ENCODE results near the gene ZNF618.

Gene ZNF618

GRCh38 chr9:114025196-114025753 is 149.2 kb downstream of the ZNF618 start:
- ChIA-PET CTCF (interaction anchor here (0.8 kb wide), 1 partner anchor 28 kb away, joined by 3 read pairs; no protein-coding TSS in a partner anchor), POLR2A (no interaction called here)
- H3K36me3 ChIP-seq (ENCODE audit: control insufficient read depth in 4 of 4, insufficient read depth in 4 of 4, low read length in 3 of 4): peaks cover 11 to 61% (median 18%) of the 10 kb centered on the region in 4 experiments
- WGBS (ENCODE audit: insufficient coverage): 100% methylated on average over 3 of the region's 3 CpGs
- H3K27me3 ChIP-seq (replicated peaks in 2 of 5; ENCODE audit: control insufficient read depth in 4 of 5, insufficient read depth in 5 of 5, low read length in 4 of 5): no peaks in the 10 kb centered on the region
- H3K4me1 ChIP-seq (ENCODE audit: control extremely low read depth in 1 of 4, control insufficient read depth in 4 of 4, insufficient read depth in 4 of 4, low read length in 3 of 4): peaks cover 0 to 6% (median under 1%) of the 10 kb centered on the region in 4 experiments
- no peak for DNase-seq
- H3K9me3 ChIP-seq (ENCODE audit: control extremely low read depth in 1 of 5, control insufficient read depth in 4 of 5, insufficient read depth in 2 of 5, low read depth in 1 of 5, low read length in 4 of 5): peaks cover 3 to 34% (median 10%) of the 10 kb centered on the region in 5 experiments
- no peak overlapping the region for H3K27ac ChIP-seq (ENCODE audit: insufficient read depth in 1 of 2, low read depth in 1 of 2, low read length in 2 of 2, poor library complexity in 1 of 2, severe bottlenecking in 2 of 2)
- H3K4me3 ChIP-seq (ENCODE audit: control insufficient read depth in 1 of 7, extremely low read depth in 1 of 7, insufficient read depth in 4 of 7, low read depth in 2 of 7, low read length in 6 of 7): no peak overlapping the region

DNA sequence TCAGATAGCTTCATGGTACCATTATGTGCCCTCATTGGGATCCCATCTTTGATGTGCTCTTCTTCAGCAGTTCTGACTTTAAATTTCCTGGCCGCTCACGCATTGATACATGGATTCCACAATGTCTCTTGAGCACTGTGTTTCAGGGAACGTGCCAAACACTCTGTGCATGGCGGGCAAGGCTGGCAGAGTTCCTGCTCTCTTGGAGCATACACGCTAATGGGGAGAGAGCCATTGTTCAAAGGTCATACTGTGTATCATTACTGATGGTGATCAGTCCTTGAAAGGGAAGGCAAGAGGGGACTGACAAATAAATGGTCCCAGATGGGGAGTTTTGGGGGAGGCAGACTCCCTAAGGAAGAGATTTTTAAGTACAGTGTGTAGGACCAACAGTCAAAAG is 149.7 kb downstream of the ZNF618 start:
- POLR2A ChIA-PET: no interaction called here
- no peak overlapping the region for H3K4me3 ChIP-seq (ENCODE audit: control insufficient read depth in 1 of 7, extremely low read depth in 1 of 7, insufficient read depth in 4 of 7, low read depth in 2 of 7, low read length in 6 of 7)
- peaks cover 11 to 58% (median 22%) of the 10 kb centered on the region in 4 experiments for H3K36me3 ChIP-seq (ENCODE audit: control insufficient read depth in 4 of 4, insufficient read depth in 4 of 4, low read length in 3 of 4)
- WGBS (ENCODE audit: insufficient coverage): 100% methylated on average over 5 of the region's 5 CpGs
- no peak overlapping the region for H3K27ac ChIP-seq (ENCODE audit: insufficient read depth in 1 of 2, low read depth in 1 of 2, low read length in 2 of 2, poor library complexity in 1 of 2, severe bottlenecking in 2 of 2)
- peaks cover 0 to 6% (median under 1%) of the 10 kb centered on the region in 4 experiments for H3K4me1 ChIP-seq (ENCODE audit: control extremely low read depth in 1 of 4, control insufficient read depth in 4 of 4, insufficient read depth in 4 of 4, low read length in 3 of 4)
- no peaks in the 10 kb centered on the region for H3K27me3 ChIP-seq (replicated peaks in 2 of 5; ENCODE audit: control insufficient read depth in 4 of 5, insufficient read depth in 5 of 5, low read length in 4 of 5)
- DNase-seq: no peak
- H3K9me3 ChIP-seq (ENCODE audit: control extremely low read depth in 1 of 5, control insufficient read depth in 4 of 5, insufficient read depth in 2 of 5, low read depth in 1 of 5, low read length in 4 of 5): peaks cover 3 to 32% (median 10%) of the 10 kb centered on the region in 5 experiments
- CTCF ChIA-PET: interaction anchor here (0.8 kb wide), 1 partner anchor 28 kb away, joined by 3 read pairs; no protein-coding TSS in a partner anchor

GRCh38 chr9:114026335-114026734 is 150.2 kb downstream of the ZNF618 start:
- no peak for DNase-seq
- H3K36me3 ChIP-seq (ENCODE audit: control insufficient read depth in 4 of 4, insufficient read depth in 4 of 4, low read length in 3 of 4): peaks cover 11 to 58% (median 23%) of the 10 kb centered on the region in 4 experiments
- CTCF ChIA-PET: no interaction called here
- H3K27me3 ChIP-seq (replicated peaks in 2 of 5; ENCODE audit: control insufficient read depth in 4 of 5, insufficient read depth in 5 of 5, low read length in 4 of 5): no peaks in the 10 kb centered on the region
- H3K27ac ChIP-seq (ENCODE audit: insufficient read depth in 1 of 2, low read depth in 1 of 2, low read length in 2 of 2, poor library complexity in 1 of 2, severe bottlenecking in 2 of 2): no peak overlapping the region
- POLR2A ChIA-PET: no interaction called here
- peaks cover 3 to 29% (median 10%) of the 10 kb centered on the region in 5 experiments for H3K9me3 ChIP-seq (ENCODE audit: control extremely low read depth in 1 of 5, control insufficient read depth in 4 of 5, insufficient read depth in 2 of 5, low read depth in 1 of 5, low read length in 4 of 5)
- WGBS (ENCODE audit: insufficient coverage): 96% methylated on average over 3 of the region's 4 CpGs
- no peak overlapping the region for H3K4me3 ChIP-seq (ENCODE audit: control insufficient read depth in 1 of 7, extremely low read depth in 1 of 7, insufficient read depth in 4 of 7, low read depth in 2 of 7, low read length in 6 of 7)
- peaks cover 0 to 6% (median under 1%) of the 10 kb centered on the region in 4 experiments for H3K4me1 ChIP-seq (ENCODE audit: control extremely low read depth in 1 of 4, control insufficient read depth in 4 of 4, insufficient read depth in 4 of 4, low read length in 3 of 4)

GRCh38 chr9:114027159-114027862 is 151.2 kb downstream of the ZNF618 start:
- WGBS (ENCODE audit: insufficient coverage): 98% methylated on average over 12 of the region's 13 CpGs
- peaks cover 8 to 57% (median 23%) of the 10 kb centered on the region in 4 experiments for H3K36me3 ChIP-seq (ENCODE audit: control insufficient read depth in 4 of 4, insufficient read depth in 4 of 4, low read length in 3 of 4)
- no peaks in the 10 kb centered on the region for H3K27me3 ChIP-seq (replicated peaks in 2 of 5; ENCODE audit: control insufficient read depth in 4 of 5, insufficient read depth in 5 of 5, low read length in 4 of 5)
- ChIA-PET CTCF (interaction anchor here (0.6 kb wide), 1 partner anchor 344 kb away, joined by 3 read pairs; no protein-coding TSS in a partner anchor), POLR2A (no interaction called here)
- H3K27ac ChIP-seq (ENCODE audit: insufficient read depth in 1 of 2, low read depth in 1 of 2, low read length in 2 of 2, poor library complexity in 1 of 2, severe bottlenecking in 2 of 2): no peak overlapping the region
- H3K4me3 ChIP-seq (ENCODE audit: control insufficient read depth in 1 of 7, extremely low read depth in 1 of 7, insufficient read depth in 4 of 7, low read depth in 2 of 7, low read length in 6 of 7): no peak overlapping the region
- no peak for DNase-seq
- H3K9me3 ChIP-seq (ENCODE audit: control extremely low read depth in 1 of 5, control insufficient read depth in 4 of 5, insufficient read depth in 2 of 5, low read depth in 1 of 5, low read length in 4 of 5): peaks cover 1 to 20% (median 7%) of the 10 kb centered on the region in 5 experiments
- peaks cover 0 to 6% (median under 1%) of the 10 kb centered on the region in 4 experiments for H3K4me1 ChIP-seq (ENCODE audit: control extremely low read depth in 1 of 4, control insufficient read depth in 4 of 4, insufficient read depth in 4 of 4, low read length in 3 of 4)

GRCh38 chr9:114027863-114028465 is 151.9 kb downstream of the ZNF618 start:
- no peaks in the 10 kb centered on the region for H3K27me3 ChIP-seq (replicated peaks in 2 of 5; ENCODE audit: control insufficient read depth in 4 of 5, insufficient read depth in 5 of 5, low read length in 4 of 5)
- H3K9me3 ChIP-seq (ENCODE audit: control extremely low read depth in 1 of 5, control insufficient read depth in 4 of 5, insufficient read depth in 2 of 5, low read depth in 1 of 5, low read length in 4 of 5): peaks cover 0 to 13% (median 2%) of the 10 kb centered on the region in 5 experiments
- CTCF ChIA-PET: interaction anchor here (0.7 kb wide), 1 partner anchor 10 kb away, joined by 3 read pairs; no protein-coding TSS in a partner anchor
- no peak for DNase-seq
- WGBS (ENCODE audit: insufficient coverage): 96% methylated on average over 4 of the region's 4 CpGs
- H3K4me1 ChIP-seq (ENCODE audit: control extremely low read depth in 1 of 4, control insufficient read depth in 4 of 4, insufficient read depth in 4 of 4, low read length in 3 of 4): peaks cover 0 to 6% (median under 1%) of the 10 kb centered on the region in 4 experiments
- H3K36me3 ChIP-seq (ENCODE audit: control insufficient read depth in 4 of 4, insufficient read depth in 4 of 4, low read length in 3 of 4): peaks cover 8 to 57% (median 27%) of the 10 kb centered on the region in 4 experiments
- no peak overlapping the region for H3K27ac ChIP-seq (ENCODE audit: insufficient read depth in 1 of 2, low read depth in 1 of 2, low read length in 2 of 2, poor library complexity in 1 of 2, severe bottlenecking in 2 of 2)
- POLR2A ChIA-PET: no interaction called here
- H3K4me3 ChIP-seq (ENCODE audit: control insufficient read depth in 1 of 7, extremely low read depth in 1 of 7, insufficient read depth in 4 of 7, low read depth in 2 of 7, low read length in 6 of 7): no peak overlapping the region

- no peak overlapping the region for H3K4me3 ChIP-seq (ENCODE audit: control insufficient read depth in 1 of 7, extremely low read depth in 1 of 7, insufficient read depth in 4 of 7, low read depth in 2 of 7, low read length in 6 of 7)
- no peaks in the 10 kb centered on the region for H3K27me3 ChIP-seq (replicated peaks in 2 of 5; ENCODE audit: control insufficient read depth in 4 of 5, insufficient read depth in 5 of 5, low read length in 4 of 5)
- H3K4me1 ChIP-seq (ENCODE audit: control extremely low read depth in 1 of 4, control insufficient read depth in 4 of 4, insufficient read depth in 4 of 4, low read length in 3 of 4): peaks cover 0 to 6% (median under 1%) of the 10 kb centered on the region in 4 experiments
- CTCF ChIA-PET: no interaction called here
- 96% methylated on average over 22 of the region's 22 CpGs for WGBS (ENCODE audit: insufficient coverage)
- H3K9me3 ChIP-seq (ENCODE audit: control extremely low read depth in 1 of 5, control insufficient read depth in 4 of 5, insufficient read depth in 2 of 5, low read depth in 1 of 5, low read length in 4 of 5): peaks cover 0 to 8% (median 2%) of the 10 kb centered on the region in 5 experiments
- H3K27ac ChIP-seq (ENCODE audit: insufficient read depth in 1 of 2, low read depth in 1 of 2, low read length in 2 of 2, poor library complexity in 1 of 2, severe bottlenecking in 2 of 2): no peak overlapping the region
- no peak for DNase-seq
- H3K36me3 ChIP-seq (ENCODE audit: control insufficient read depth in 4 of 4, insufficient read depth in 4 of 4, low read length in 3 of 4): peaks cover 8 to 57% (median 28%) of the 10 kb centered on the region in 4 experiments
- POLR2A ChIA-PET: no interaction called here
Measured at GRCh38 chr9:114028646-114029045, 152.5 kb downstream of the ZNF618 start.
